HG03521 (cell line): ENCODE results near the gene SIAH2.
"Not testable (repeated sequence)": the region's sequence is repeated elsewhere in the genome, so short reads cannot be mapped to it uniquely, and the experiment has no call there.

Experiments
- ATAC-seq: cut with Tn5 transposase; IDR thresholded peaks from one replicate; pipeline ENCODE4 v1.9.1; 2021; ENCODE audit warnings: mild to moderate bottlenecking, moderate library complexity; ENCODE audit not compliant: unreplicated experiment

SIAH2 gene

DNA sequence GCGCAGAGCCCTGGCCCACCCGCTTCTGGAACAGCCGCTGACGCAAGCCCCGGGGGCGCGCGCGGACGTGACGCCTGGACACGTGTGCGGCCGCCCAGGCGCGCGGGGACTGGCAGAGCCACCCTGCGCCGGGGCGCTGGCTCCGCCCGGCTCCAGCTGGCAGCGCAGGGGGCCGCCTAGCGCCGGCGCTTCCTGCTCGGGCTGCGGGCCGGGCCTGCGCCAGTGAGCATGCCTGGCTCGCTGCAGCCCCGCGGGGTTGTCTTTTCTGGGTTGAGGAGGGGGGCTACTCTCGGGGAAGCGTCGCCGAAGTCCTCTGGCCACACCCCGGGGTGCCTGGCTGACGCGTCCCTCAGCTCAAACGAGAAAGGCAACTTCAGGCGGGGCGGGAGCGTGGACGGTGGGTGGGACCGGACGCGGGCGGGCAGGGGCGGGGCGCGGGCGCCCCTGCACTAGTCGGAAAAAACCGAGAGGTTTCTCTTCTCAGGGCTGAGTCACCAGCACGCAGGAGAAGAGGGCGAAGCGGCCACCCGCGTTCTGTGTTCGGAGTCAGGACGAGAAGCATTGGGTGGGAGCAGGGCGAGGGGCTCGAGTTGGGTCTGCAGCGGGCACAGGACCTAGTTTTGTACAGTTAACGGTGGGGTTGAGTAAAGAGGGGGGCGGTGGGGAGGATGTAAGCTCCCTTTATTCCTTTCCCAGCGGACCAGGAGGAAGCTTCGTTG, at the start of gene SIAH2:
Gene SIAH2 (minus strand): TSS at position 48 of the 719 bp plus-strand sequence. CDS start 320 bp downstream, outside the sequence.
- ATAC-seq: peak; percentile 56

DNA sequence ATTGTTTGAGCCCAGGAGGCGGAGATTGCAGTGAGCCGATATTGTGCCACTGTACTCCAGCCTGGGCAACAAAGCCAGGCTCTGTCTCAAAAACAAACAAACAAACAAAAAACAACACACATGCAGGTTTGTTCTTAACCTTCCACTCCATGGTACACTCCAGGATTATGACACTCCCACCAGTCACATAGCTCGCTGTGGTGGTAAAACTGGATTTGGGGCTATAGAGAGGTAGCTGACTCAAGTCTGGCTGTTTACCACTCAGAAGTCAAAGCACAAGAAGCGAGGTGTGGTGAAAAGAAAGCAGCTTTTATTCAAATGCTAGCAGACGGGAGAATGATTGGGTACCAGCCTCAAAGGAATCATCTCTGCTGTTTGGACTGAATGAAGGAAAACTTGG, 49.0 kb upstream of the SIAH2 start:
- no peak for ATAC-seq

GRCh38 chr3:150810641-150811040, 47.7 kb upstream of the SIAH2 start:
- no peak for ATAC-seq

DNA sequence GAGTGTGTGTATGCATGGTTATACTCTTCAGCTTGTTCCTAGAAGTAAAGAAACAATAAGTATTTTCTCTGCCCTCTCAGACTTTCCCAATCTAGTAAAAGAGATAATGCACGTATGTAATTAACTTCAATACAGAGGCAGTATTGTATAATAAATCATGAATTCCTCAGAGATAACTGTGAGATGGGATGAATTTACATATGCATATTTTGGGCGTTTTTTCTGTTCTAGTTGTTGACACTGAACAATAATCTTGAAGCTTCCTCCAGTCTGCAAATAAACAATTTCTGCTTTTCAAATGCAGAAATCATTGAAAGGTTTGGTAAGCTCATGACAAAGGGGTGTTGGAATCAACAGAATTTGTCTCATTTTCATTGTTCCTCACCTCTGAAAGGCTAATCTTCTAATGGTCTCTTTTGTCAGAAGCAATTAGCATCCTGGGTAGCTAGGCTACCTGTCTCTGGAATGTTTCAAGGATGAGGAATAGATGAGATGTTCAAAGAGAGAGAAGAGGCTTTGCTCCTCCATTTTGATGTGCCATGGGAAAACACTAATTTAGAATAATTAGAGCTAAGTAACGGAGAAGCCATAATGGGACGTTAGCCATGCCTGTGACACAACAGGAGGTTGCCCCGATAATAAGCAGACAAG, 43.3 kb upstream of the SIAH2 start:
- ATAC-seq: no peak

GRCh38 chr3:150805354-150805753, 42.4 kb upstream of the SIAH2 start:
- ATAC-seq: no peak

DNA sequence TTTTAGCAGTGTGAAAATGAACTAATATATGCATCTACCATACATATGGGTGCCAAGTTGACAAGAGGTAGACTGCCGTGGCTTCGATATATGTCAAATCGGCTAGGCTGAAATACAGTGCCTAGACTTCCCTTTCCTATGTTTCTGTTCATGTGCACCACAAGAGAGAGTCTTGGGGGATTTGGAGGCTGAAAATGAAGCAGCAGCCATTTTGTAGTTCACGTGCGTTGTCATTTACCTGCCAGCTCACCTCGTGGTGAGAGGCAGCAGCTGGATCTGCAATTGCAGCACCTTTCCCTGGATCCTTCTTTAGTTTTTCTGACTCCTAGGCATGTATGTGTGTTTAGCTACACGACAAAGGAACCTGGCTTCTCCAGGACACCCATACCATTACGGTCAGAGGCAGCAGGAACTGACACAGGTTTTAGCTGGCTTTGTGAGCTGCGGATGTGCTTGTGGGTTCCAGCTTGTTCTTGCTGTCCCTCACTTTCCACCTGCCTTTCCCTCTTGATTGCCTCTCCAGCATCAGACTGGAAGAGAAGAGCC, 40.5 kb upstream of the SIAH2 start:
- ATAC-seq: no peak

DNA sequence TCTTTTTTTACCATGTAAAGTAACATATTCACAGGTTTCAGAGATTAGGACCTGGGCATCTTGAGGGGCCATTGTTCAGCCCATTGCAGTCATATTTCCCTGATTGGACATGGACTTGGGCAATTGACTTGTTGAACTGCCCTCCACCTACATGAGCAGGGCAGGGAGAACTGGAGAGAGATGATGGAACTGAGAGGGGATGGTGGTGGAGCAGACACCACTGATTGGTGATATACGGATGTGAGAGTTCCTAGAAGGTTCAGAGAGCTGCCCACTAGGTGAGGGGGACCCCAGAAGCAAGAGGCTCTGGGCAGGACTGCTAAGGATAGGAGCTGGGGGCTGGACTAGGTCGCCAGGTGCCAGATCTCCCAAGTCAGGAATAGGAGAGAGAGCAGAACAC, 37.8 kb upstream of the SIAH2 start:
- no peak for ATAC-seq

DNA sequence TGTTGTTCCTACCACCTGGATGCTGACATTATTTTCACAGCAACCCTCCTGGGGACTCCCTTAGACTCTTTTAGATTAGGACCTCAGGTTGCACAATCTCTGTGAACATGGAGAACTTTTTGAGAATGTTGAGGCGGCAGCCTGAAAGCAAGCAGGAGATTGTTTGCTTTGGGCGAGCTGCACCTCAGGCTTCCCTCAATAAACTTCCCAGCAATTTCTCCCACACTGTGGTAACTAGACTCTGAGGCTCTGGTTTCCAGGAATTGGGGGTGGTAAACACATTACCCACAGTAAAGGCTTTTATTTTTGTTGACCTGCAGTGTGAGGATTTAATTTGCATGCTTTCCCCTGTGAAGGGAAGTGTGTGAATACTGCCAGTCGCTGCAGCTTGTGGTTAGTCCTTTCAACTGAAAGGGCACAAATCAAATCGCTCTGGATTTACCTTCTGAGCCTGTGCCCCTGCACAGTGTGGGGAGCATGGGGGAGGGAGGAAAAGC, 35.2 kb upstream of the SIAH2 start:
- ATAC-seq: no peak

- ATAC-seq: no peak
Measured at GRCh38 chr3:150797155-150797554, 34.2 kb upstream of the SIAH2 start.

- ATAC-seq: not testable (repeated sequence)
Measured at GRCh38 chr3:150796527-150796926, 33.6 kb upstream of the SIAH2 start.

- no peak for ATAC-seq
Measured at GRCh38 chr3:150793641-150794040, 30.7 kb upstream of the SIAH2 start.

DNA sequence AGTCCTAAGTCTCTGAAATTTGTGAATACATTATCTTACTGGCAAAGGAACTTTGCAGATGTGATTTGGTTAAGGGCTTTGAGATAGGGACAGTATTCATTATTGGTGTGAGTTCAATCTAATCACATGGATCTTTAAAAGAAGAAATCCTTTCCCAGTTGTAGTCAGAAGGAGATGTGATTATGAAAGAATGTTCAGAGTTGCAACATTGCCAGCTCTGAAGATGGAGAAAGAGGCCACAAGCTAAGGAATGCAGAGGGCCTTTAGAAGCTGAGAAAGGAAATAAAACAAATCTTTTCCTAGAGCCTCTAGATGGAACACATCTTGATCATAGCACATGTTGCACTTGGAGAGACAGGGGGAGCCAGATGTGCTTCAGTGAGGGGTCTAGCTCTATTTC, 27.7 kb upstream of the SIAH2 start:
- ATAC-seq: no peak

- no peak for ATAC-seq
Measured at GRCh38 chr3:150789451-150789850, 26.5 kb upstream of the SIAH2 start.

DNA sequence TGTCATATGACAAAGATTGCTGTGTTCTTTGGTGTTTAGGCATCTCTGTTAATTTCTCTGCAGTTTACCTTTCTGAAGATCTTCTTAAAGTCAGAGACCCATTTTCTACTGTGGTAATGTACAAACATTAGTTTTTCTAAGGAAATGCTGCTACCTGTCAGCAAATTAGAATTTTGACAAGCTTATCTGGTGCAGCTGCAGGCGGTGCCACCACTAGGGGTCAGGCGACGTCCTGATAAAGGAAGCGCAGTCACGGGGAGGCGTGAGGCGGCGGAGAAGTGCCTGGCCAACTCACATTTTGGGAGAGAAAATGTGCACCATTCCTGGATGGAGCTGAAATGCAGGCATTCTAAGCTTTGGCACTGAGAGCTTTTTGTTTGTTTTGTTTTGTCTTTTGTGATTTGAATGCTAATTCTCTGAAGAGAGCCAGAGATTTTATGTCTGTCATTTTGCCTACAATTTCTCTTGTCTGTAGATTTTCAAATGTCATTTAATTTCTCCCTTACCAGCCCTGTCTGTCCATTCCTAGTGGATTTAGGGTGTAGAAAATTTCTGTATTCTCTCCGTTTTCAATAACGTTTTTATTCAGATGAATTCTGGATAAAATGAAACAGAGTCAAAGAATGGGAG, 24.9 kb upstream of the SIAH2 start:
- ATAC-seq: no peak

DNA sequence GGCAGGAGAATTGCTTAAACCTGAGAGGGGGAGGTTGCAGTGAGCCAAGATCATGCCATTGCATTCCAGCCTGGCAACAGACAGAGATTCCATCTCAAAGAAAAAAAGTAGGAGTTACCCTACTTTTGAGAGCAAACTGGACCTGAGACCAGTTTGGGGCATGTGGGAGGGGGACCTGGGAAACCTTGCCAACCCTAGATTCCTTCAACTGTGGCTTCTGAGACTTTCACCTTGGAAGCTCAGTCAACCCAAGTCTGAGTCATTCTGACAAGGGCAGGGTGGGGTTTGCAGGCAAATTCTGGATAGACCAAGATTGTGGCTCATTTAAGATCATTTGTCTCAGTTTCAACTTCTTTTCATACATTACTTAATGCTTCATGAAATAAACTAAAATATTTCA, 23.8 kb upstream of the SIAH2 start:
- ATAC-seq: no peak

GRCh38 chr3:150784747-150785125, 21.8 kb upstream of the SIAH2 start:
- no peak for ATAC-seq

GRCh38 chr3:150783920-150784746, 21.2 kb upstream of the SIAH2 start:
- peak; percentile 66 for ATAC-seq

DNA sequence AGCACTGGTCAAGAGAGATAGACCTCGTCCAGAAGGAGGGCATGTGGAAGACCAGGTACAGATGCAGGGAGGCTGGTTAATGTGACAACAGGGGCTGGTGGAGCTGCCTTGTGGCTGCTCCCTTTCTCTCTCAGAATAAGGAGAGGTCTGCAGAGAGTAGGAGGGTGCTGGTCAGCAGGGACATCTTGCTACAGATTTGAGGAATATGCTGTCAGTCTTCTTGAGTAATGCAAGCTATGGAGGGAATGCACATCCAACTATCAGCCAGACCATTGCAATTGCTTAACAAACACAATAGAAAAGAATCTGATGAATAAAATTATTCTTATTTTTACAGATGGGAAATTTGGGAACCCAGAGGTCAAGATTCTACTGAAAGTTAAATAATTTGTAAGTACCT, 20.3 kb upstream of the SIAH2 start:
- no peak for ATAC-seq

DNA sequence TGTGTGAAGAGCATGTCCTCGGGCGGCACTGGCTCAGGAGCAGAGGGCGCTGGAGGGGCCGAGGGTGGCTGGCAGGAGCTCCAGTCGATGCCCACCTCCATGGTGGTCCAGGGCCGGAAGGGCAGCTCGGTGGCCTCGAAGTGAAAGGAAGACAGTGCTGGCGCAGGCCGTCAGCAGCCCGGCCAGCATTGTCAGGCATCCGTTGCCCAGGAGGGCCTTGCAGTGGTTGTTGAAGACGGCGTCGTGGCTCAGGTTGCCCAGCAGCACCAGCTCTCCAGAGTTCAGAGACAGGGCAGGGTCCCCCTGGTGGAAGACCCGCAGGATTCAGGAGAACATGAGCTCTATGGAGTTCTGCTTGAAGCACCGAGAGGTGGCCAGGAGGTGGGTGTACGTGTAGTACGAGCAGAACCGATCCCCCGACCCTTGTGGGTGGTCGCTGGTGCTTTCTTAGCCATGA, 16.5 kb upstream of the SIAH2 start:
- ATAC-seq: no peak

- ATAC-seq: no peak
Measured at GRCh38 chr3:150778793-150779401, 15.9 kb upstream of the SIAH2 start.
